ENCODE measurements around the gene RAB36.

RAB36 gene

DNA sequence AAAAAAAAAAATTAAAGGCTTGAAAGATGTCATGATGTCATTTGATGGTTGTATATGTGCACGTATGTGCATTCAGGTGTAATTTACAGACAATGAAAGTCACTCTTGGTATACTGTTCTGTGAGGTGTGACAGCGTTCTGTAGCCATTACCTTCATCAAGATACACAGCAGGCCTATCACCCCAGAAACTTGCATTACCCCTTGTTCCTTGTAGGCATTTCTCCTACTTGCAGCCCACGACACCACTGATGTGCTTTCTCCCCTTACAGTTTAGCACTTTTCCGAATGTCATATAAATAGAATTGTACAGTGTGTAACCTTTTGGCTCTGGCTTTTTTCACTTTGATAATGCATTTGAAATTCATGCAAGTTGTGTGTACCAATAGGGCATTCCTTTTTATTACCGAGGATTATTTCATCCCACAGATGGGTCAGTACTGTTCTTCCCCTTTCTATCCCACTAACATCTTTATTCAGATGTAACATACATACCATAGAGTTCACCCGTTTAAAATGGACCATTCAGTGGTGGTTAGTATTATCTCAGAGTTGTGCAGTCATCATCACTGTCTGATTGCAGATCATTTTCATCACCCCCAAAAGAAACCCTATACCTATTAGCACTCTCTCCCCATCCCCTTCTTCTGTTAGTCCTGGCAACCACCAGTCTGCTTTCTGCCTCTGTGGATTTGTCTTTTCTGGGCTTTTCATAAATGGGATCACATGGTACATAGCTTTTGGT, 65.3 kb downstream of the RAB36 start:
- no peak for ATAC-seq

DNA sequence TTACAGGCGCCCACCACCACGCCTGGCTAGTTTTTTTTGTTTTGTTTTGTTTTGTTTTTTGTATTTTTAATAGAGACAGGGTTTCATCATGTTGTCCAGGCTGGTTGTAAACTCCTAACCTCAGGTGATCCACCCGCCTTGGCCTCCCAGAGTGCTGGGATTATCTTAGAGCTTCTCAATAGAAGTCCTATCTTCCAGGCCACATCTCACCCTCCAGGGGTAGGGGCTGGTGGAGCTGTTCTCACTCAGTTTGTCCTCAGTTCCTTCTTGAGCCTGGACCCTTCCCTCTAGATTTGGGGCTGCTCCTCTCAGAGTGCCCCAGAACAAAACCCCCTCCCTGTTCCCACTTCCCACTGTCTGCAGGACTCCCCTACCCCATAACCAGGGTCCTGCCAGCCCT, 66.3 kb downstream of the RAB36 start:
- ATAC-seq, result no peak

DNA sequence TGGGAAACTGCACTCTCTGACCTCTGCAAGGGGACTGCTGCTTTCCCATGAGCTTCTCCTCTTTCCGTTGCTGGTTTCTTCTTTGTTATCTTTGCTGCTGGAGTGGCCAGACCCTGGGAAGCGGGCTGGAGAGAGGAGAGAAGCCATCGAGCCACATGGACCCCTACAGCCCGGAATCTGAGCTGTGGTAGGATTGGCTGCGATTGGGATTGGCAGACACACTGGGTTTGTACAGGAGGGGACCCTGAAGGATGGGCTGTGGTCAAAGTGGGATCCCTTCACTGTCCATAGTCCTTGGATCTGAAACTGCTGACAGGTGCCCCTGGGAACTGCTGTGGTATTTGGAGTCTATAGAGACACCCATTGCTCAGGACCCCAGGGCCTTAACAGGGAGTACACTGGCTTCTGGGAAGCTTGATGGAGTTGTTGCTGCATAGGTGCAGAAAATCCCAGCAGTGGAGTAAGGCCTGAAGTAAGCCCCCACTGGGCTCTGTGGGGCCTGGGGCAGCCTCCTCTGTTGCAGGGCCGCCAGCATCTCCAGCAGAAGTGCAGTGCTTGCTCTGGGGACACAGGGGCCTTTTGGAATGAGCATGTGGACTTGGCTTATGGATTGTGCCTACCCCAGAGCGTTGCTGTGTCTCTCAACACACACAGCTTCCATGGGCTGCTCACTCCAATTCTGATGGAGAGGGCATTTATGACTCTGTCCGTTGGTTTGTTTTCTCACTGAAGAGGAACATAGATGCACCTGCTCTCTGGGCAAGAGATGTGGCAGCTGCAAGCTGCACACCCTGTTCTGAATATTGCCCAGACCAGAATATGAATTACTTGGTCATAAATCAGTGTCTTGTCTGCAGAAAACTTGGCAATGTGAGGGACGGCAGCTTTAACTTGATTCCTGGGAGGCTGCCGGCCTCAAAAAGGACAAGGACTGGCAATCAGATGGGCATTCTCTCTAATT, 67.1 kb downstream of the RAB36 start:
- ATAC-seq, result no peak

DNA sequence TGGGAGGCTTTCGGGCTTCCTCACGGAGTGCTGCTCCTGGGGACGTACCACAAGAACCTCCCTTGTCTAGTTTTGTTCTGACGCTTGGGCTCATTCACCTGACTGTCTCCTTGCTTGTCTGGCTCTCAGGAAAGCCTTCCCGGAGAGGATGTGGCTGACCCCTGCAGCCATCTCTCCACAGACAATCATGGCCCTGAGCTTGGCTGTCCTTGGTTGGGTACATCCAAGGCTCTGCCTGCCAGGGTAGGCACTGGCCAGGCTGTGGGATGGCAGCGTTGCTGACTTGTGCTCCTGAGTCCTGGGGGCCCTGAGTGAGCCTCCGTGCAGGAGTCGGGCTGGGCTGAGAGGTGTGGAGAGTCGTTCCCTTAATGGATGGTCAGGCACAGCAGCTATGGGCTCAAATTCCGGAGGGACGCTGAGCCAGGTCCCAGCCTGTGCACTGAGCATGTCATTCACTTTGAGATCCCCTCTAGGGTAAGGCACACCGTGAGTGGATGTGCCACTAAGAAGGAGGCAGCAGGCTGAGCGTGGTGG, 67.8 kb downstream of the RAB36 start:
- no peak for ATAC-seq

DNA sequence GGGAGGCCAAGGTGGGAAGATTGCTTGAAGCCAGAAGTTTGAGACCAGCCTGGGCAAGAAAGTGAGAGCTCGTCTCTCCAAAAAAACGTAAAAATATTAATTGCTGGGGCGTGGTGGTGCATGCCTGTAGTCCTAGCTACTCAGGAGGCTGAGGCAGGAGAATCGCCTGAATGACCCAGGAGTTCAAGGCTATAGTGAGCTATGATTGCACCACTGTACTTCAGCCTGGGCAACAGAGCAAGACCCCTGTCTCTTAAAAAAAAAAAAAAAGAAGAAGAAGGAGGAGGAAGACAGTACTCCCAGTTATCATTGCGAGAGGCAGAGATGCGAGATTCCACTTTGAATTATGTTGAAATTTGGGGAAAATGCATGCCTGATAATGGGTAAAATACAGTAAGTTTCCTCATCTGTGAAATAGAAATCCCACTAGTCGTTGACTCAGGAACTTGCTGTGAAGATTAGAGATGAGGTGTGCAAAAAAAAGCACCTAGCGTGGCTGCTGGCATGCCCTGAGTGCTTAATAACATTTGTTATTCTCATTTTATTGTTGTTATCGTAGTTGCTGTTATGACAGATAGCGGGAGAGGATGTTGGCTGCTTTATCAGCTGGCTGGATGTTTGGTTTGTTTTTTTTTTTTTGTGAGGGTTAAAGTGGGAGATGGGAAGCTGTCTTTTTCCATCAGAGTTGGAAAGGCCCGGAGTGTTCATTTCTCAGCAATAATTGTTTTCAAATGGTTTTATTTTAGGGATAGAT, 68.5 kb downstream of the RAB36 start:
- no peak for ATAC-seq

Data from activated CD4-positive, CD25-positive, alpha-beta regulatory T cell treated with anti-CD3 and anti-CD28 coated beads, Interleukin-2, amount 50 U/mL, for 24 hours (primary cell).